ENCODE measurements around the gene METAP2.
"Not testable (repeated sequence)": the region's sequence is repeated elsewhere in the genome, so short reads cannot be mapped to it uniquely, and the experiment has no call there.

METAP2 gene

GRCh38 chr12:95473884-95474659, at the start of gene METAP2:
Gene METAP2 (plus strand): TSS chr12:95474152. CDS start chr12:95474180, 28 bp downstream.
- DNase-seq (ENCODE audit: low read depth), result peak; percentile 94

- no peak for DNase-seq (ENCODE audit: low read depth)
These were observed 49.5 kb upstream of the METAP2 start for GRCh38 chr12:95424271-95424994.

GRCh38 chr12:95429172-95429510, 44.8 kb upstream of the METAP2 start:
- DNase-seq (ENCODE audit: low read depth), result no peak

GRCh38 chr12:95431120-95431519, 42.8 kb upstream of the METAP2 start:
- DNase-seq (ENCODE audit: low read depth), result no peak

- no peak for DNase-seq (ENCODE audit: low read depth)
These were observed 38.6 kb upstream of the METAP2 start for GRCh38 chr12:95435355-95435754.

- no peak for DNase-seq (ENCODE audit: low read depth)
These were observed 36.4 kb upstream of the METAP2 start for GRCh38 chr12:95437565-95437964.

GRCh38 chr12:95439461-95440230, 34.3 kb upstream of the METAP2 start:
- DNase-seq (ENCODE audit: low read depth), result no peak

GRCh38 chr12:95440401-95440800, 33.6 kb upstream of the METAP2 start:
- no peak for DNase-seq (ENCODE audit: low read depth)

GRCh38 chr12:95443459-95443858, 30.5 kb upstream of the METAP2 start:
- DNase-seq (ENCODE audit: low read depth), result no peak

- DNase-seq (ENCODE audit: low read depth), result not testable (repeated sequence)
These were observed 28.9 kb upstream of the METAP2 start for GRCh38 chr12:95445099-95445498.

GRCh38 chr12:95445884-95446505, 28.0 kb upstream of the METAP2 start:
- DNase-seq (ENCODE audit: low read depth), result no peak

GRCh38 chr12:95446506-95446900, 27.4 kb upstream of the METAP2 start:
- no peak for DNase-seq (ENCODE audit: low read depth)

GRCh38 chr12:95449656-95450055, 24.3 kb upstream of the METAP2 start:
- not testable (repeated sequence) for DNase-seq (ENCODE audit: low read depth)

- DNase-seq (ENCODE audit: low read depth), result not testable (repeated sequence)
These were observed 21.5 kb upstream of the METAP2 start for GRCh38 chr12:95452501-95452900.

- not testable (repeated sequence) for DNase-seq (ENCODE audit: low read depth)
These were observed 20.1 kb upstream of the METAP2 start for GRCh38 chr12:95453881-95454280.

GRCh38 chr12:95454780-95455215, 19.2 kb upstream of the METAP2 start:
- not testable (repeated sequence) for DNase-seq (ENCODE audit: low read depth)

GRCh38 chr12:95457605-95458004, 16.3 kb upstream of the METAP2 start:
- not testable (repeated sequence) for DNase-seq (ENCODE audit: low read depth)

- DNase-seq (ENCODE audit: low read depth), result no peak
These were observed 15.2 kb upstream of the METAP2 start for GRCh38 chr12:95458761-95459160.

- DNase-seq (ENCODE audit: low read depth), result no peak
These were observed 14.6 kb upstream of the METAP2 start for GRCh38 chr12:95459310-95459709.

- DNase-seq (ENCODE audit: low read depth), result no peak
These were observed 13.8 kb upstream of the METAP2 start for GRCh38 chr12:95460105-95460504.

GRCh38 chr12:95460896-95461295, 13.1 kb upstream of the METAP2 start:
- no peak for DNase-seq (ENCODE audit: low read depth)

- no peak for DNase-seq (ENCODE audit: low read depth)
These were observed 11.9 kb upstream of the METAP2 start for GRCh38 chr12:95462081-95462480.

Measured in GM04504 (cell line).